Breast epithelium (tissue), 3 donors: ENCODE measurements around the gene PTRHD1.

Experiments
- POLR2A ChIP-seq: fragments of 450-650 bp; IDR thresholded peaks from one replicate; pipeline ENCODE4 v1.6.1; 2016; ENCODE audit warnings: antibody characterized with exemption, mild to moderate bottlenecking, moderate library complexity
- TF ChIP-seq, protein P1 (sequence below), 3 donors: fragments of 450-650 bp; IDR thresholded peaks; one replicate each; pipeline ENCODE4 v1.5.1; 2016 to 2017; ENCODE audit warnings: antibody characterized with exemption in 3 of 3, mild to moderate bottlenecking in 3 of 3, moderate library complexity in 3 of 3

DNA sequence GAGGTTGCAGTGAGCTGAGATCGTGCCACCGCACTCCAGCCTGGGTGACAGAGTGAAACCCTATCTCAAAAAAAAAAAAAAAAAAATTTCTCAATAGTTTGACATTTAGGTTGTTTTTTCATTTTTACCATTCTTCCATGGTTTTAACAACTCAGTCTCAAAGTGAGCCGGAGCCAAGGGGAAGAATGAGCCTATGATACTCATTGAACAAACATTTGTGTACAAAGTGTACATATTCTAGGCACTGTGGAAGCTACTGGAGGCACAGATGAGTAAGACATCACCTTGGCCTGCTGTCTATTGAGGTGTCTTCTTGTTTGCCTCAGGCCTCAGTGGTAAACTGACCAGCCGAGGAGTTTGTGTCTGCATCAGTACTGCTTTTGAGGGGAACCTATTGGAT is 22.0 kb upstream of the PTRHD1 start:
- TF ChIP-seq, protein P1, sequence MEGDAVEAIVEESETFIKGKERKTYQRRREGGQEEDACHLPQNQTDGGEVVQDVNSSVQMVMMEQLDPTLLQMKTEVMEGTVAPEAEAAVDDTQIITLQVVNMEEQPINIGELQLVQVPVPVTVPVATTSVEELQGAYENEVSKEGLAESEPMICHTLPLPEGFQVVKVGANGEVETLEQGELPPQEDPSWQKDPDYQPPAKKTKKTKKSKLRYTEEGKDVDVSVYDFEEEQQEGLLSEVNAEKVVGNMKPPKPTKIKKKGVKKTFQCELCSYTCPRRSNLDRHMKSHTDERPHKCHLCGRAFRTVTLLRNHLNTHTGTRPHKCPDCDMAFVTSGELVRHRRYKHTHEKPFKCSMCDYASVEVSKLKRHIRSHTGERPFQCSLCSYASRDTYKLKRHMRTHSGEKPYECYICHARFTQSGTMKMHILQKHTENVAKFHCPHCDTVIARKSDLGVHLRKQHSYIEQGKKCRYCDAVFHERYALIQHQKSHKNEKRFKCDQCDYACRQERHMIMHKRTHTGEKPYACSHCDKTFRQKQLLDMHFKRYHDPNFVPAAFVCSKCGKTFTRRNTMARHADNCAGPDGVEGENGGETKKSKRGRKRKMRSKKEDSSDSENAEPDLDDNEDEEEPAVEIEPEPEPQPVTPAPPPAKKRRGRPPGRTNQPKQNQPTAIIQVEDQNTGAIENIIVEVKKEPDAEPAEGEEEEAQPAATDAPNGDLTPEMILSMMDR (IDR thresholded peaks at IDR 0.05) = no peak
- TF ChIP-seq POLR2A = no peak
